GM18498 (cell line): ENCODE results near the gene ZNF438.

Experiments
- ATAC-seq: cut with Tn5 transposase; IDR thresholded peaks from one replicate; pipeline ENCODE4 v1.9.1; 2021; ENCODE audit warnings: mild to moderate bottlenecking, moderate library complexity; ENCODE audit not compliant: unreplicated experiment

Gene ZNF438

DNA sequence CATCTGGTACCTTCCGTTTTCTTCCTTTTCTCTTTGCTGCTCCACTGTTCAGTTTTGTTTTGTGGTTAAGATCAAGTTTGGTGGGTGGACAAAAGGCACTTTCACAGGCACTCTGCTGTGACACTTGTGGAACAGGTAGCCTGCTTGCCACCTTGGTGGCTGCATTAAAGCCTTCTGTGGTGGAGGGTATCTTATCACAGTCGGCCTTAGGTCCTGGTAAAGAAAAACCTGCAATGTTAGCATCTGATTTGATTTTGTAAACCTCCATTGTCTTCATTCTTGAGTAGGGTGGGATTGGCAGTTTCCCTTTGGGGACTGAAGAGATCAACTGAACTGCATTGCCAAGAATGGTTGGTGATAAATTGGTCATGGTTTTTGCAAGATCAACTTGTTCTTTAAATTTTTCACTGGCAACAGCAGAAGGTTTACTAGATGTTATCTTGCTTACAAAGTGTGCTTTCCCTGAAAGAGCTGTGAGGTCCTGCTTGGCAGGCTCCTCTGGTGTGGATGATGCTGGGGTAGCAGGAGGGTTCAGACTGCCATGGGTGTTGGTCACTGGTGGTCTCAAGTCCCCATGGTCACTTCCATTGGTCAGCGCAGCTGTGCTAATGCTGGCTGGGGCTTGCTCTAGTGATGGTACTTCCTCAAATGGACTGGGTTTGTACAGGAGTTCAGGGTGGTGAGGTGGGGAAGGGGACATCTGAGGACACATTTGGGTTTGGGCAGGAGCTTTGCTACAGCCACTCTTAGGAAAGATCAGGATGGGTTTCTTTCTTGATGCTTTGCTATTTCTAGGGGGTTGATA lies 182.2 kb downstream of the ZNF438 start:
- no peak for ATAC-seq

DNA sequence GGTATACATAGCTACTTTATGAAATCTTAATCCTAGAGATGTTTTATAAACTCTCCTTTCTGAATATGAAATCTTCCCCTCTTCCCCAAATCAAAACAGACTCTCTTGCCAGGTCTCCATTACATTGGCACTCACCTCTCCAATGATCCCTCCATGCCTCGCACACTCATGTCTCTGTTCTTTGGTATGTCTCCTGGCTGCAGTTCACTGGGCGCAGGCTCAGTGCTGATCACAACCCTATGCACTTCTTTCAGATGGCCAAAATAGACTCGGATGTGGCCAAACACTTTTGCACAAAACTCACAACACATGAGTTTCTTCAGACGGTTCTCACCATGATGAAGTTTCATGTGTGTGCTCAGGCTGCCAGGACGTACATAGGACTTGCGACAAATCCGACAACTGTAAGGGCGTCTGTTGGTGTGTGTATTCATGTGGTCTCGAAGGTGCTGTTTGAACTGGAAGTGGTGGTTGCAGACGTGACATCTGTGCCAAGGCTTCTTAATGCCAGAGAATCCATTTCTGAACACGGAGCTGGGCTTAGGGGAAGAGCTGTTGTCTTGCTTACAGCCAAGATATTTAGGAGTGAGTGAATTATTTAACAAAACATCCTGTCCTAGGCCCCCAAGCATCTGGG lies 183.2 kb downstream of the ZNF438 start:
- ATAC-seq = no peak

DNA sequence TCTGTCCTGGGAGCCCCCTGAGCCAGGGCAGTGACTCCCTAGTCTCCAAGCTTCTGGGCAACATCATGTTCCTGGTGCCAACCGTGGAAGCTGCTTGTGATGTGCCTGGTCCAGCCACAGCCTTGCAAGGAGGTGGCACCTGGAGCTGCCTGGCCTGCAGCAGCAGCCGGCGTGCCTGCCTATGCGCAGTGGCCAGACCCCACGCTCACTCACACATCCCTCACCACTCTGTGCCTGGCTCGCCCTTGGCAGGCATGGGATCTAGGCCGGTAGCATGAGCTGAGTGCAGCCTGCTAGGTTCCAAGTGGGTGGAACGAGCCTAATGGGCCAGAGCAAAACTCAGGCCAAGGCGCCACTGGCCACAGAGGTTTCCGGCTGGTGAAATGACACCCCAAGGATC lies 184.0 kb downstream of the ZNF438 start:
- ATAC-seq = no peak

DNA sequence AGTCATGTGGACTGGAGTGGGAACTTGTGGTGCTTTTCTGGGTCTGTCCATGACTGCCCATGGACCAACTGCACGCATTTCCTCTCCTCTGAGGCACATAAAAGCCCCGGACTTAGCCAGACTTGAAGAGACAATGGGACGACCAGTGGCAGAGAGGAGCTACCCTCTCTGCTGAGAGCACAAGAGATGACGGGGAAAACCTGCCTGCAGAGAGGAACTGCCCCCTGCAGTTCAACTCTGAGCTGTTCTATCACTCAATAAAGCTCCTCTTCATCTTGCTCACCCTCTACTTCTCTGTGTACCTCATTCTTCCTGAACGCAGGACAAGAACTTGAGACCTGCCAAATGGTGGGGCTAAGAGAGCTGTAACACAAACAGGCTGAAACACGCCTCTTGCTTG lies 184.5 kb downstream of the ZNF438 start:
- ATAC-seq = no peak

DNA sequence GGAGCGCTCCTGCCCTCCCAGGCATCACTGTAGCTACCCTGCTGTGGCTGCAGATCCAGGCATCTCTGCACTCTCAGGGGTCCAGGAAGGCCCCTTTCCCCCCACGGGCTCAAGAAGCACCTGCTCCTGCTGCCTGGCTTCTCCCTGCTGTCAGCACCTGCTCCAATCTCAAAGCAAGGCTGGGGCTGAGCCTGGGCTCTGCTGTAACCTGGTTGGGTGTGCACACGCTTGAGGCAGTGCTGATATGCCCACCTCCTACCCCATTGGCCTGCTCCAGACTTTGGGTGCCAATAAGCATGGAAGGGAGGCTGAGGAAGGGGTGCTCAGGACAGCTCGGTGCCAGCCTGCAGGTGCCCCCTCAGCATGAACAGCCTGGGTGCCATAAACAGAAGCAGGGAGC lies 185.0 kb downstream of the ZNF438 start:
- no peak for ATAC-seq

DNA sequence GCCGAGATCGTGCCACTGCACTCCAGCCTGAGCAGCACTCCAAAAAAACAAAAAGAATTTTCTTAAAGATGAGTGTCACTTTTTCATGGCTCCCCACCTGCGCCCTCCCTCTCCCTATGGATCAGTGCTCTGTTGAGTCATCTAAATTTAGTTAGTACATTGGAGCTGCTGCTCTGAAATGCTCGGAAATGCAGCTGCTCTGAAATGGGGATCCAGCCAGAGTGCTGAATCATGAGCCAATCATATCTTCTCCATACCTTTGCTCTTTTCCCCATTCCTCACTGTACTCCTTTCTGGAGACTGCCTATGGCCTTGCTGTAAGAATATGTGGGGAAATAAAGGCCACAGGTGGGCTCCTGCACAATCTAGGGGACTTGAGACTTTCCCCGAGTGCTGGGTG lies 188.8 kb downstream of the ZNF438 start:
- no peak for ATAC-seq

DNA sequence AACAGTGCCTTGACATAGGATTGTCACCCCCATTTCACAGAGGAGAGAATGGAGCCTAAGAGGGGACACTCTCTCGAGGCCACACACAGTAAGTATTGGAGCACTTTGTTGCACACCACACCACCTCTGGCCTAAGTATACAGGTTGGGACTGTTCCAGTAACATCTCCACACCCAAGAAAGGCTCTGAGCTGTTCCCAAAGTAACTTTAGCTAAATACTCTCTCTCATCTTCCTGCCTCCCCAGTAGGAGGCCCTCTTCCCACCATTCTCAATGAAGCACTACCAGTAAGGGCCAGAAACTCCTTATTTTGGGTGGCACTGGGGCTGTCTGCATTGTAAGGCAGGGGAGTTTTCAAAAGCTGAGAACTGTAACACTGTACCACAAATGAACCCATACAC lies 189.5 kb downstream of the ZNF438 start:
- ATAC-seq = no peak

DNA sequence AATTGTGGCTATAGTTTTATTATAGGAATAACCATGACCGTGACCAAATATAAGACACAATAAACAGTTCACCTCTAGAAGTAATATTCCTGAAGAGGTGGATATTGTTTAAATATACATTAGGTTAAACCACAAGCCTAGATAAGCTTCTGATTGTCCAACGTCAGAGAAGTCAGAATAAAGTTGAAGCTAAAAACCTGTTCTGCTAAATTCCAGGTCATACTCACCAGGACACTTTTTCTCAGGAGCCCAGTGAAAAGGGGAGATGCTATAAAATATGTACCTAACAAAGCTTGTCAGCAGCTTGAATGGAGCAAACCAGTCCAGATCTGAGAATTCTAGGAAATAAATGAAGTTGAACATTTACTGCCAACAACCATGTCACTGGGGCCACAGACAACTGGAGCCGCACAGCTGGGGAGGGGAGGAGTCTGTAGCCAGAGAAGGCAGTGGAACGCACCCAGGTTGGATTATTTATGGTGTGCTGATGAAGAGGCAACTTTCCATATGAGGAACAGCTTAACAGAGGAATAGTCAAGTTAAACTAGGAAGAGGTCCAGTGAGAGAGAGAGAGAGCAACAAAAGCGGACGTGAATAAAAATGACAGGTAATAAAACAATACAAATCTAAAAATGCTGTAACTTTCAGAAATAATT lies 191.1 kb downstream of the ZNF438 start:
- no peak for ATAC-seq

DNA sequence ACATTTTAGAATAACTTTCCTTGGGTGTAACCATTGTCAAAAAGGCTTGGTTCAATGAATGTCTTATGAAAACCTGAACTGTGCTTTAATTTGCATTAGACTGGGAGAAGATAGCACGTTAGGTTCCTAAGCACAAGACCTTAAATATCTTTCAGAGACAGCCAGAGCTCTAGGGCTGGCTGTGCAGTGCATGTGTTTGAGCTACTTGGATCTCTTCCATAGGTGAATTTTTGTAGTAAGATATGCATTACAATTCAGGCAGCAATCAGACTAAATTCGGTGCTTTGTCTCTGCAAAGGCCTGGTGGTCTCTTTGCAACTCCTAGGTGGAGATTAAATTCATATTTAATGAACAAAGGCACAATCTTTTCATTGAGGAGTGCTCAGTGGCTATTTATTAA lies 192.0 kb downstream of the ZNF438 start:
- no peak for ATAC-seq

DNA sequence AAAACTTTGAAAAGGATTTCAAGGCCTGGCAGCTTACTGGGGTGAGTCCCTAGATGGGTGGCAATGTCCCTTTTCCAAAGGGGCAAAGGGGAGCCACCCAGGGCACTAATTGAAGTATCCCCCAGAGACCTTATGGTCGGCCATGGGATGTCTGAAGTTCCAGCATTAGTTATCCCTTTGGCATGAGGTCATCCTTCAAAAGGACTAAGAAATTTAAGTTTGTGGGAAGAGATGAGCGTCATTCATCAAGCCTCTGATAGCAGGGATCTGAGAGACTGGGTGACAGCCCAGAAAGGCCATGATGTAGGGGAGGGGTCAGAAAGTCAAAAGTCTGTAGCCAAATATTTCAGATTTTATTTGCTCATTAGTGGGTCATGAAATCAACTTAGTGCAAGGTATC lies 195.3 kb downstream of the ZNF438 start:
- no peak for ATAC-seq

DNA sequence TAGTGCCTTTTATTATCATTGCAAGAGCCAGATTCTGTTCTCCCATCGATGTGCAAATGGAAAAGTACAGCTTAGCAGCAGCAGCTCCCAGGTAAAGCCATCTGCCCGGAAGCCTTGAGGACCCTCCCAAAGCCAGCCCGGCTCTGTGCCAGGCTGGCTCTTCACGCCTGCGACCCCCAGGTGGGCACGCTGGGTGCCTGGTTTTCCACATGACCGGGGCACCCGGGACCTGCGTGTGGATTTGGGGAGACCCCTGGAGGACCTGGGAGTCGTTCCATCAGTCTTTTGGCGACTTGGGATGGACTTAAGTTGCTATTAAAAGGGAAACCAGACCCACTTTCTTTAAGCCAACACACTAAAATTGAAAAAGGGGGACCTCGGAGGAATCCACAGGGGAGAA lies 196.5 kb downstream of the ZNF438 start:
- ATAC-seq = no peak

DNA sequence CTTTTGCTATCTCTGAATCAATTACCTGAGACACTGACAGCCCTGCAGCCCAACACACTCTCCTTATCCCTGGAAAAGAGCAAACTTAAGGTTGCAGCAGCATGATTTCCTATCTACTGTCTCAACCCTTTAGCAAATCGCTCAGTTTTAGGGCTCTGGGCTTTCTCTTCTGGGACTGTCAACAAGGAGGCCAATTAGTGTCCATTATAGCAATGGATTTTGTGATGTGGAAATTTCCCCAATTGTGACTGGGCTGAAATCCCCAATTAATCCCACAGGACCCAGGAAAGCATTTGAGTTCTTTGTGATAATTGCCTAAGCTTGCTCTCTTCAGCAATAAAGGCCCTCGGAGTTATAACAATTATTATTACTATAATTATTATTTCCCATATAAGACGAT lies 197.0 kb downstream of the ZNF438 start:
- no peak for ATAC-seq

DNA sequence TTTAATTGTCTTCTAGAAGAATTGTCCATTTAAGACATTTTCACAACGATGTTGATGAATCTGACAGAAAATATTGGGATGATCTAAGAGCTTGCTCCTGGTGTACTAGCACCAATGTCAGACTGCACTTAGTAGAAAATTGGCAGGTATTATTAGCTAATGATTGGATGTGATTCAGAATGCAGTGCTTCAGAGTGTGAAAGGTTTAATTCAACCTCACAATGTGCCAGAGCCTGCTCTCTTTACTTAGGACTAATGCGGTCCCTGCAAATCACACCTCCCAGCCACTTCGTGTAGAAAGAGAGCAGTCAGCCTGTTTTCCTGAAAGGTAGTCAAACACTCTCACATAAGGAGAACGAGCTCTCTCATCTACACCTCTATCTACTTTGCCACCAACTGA lies 197.5 kb downstream of the ZNF438 start:
- no peak for ATAC-seq

DNA sequence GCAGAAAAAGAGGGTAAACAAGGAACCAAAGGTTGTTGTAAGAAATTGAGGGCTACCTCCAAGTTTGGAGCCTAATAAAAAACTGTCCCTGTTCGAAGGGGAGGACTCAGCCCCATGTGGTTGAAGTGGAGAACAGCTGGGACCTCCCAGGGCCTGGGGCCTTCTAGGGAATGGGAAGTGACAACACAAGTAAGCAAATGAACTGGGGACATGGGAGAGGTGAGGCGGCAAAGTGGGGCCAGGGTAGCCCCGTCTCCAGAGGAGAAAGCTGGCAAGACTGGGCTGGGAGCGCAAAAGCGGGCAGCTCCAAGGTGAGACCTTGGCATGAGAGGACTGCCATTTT lies 198.1 kb downstream of the ZNF438 start:
- no peak for ATAC-seq

DNA sequence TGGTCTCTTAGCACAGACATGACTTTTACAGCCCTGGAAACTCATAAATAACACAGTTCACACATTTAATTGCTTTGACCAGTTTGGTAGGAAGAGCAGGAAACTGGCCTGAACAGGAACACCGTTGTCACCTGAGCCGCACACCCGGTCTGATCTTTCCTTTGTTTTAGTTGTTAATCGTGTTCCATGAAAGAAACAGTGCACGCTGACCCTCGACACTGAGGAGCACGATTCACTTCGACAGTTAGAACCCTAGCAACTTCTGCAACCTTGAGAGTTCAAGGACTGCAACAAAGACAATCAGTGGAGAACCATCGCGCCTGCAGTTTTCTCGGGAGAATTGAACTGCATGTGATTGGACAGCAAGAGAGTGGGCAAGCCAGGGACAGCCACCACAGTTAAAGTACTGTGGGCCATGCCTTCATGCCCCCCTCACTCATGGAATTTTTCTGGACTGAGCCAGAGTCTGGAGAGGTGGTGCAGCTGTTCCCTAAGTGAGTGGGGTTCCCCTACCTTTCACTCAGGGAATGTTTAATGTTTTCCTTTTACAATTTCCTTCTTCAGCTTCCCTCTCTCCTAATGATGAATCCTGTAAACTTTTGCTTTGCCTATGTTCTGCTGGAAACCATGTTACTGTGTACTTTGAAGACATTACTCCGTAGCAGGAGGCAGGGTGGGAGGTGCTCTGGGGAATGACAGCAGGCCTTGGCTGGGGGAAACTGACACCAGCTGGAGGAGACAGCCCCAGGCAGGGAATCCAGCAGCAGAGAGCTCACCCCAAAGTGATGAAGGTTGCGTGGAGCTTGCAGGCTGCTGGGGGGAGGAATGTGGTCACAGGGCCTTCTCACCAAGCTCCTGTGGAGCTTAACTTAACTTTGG lies 198.7 kb downstream of the ZNF438 start:
- ATAC-seq = no peak

DNA sequence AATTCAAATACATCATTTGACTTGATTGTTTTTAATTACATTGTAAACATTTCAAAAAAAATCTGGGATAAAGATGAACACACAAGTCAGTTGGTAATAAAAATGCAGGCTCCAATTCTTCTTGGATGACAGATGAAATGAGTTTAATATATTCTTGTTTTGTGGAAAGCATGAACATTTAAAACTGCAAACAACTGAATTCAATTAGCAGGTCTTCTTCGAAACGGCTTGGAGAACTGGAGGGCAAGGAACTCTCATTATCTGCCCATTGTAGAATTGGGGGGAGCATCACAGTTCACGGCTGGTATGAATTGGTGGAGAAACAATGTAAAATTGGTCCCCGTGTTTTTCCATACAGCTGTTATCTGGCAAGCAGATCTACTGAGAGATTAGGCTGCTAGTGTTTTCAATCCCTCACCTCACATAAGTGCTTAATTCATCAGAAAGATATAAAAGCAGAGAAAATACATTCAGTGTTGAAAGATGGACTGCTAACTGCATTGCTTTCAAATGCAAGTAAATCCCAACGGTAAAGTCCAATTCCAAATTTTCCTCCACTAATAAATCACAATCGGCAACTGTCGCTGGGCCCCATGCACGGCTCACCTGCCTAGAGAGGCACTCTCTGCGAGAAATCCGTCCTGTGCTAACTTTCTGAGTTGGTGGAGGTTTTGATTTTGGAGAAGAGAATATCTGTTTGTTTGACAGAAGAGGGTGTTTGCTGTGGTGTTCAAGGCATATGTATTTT lies 199.5 kb downstream of the ZNF438 start:
- ATAC-seq = no peak

DNA sequence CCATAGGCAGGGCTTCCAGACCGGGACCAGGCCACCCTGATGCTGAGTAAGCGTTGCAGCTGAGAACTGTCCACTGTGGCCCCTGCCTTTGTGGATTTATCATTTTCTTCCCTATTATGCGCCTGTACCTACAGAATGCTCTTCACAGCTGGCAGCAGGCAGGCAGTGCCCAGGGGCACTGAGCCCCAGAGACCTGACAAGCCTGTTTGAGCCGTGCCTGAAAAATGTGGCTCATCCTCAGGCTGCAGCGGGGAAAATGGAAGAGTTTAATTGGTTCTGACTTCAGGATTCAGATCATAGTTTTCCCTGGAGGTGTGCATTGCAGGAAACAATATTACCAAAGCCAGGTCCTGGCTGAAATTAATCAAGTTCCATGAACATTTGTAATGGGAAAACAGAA lies 200.2 kb downstream of the ZNF438 start:
- no peak for ATAC-seq

DNA sequence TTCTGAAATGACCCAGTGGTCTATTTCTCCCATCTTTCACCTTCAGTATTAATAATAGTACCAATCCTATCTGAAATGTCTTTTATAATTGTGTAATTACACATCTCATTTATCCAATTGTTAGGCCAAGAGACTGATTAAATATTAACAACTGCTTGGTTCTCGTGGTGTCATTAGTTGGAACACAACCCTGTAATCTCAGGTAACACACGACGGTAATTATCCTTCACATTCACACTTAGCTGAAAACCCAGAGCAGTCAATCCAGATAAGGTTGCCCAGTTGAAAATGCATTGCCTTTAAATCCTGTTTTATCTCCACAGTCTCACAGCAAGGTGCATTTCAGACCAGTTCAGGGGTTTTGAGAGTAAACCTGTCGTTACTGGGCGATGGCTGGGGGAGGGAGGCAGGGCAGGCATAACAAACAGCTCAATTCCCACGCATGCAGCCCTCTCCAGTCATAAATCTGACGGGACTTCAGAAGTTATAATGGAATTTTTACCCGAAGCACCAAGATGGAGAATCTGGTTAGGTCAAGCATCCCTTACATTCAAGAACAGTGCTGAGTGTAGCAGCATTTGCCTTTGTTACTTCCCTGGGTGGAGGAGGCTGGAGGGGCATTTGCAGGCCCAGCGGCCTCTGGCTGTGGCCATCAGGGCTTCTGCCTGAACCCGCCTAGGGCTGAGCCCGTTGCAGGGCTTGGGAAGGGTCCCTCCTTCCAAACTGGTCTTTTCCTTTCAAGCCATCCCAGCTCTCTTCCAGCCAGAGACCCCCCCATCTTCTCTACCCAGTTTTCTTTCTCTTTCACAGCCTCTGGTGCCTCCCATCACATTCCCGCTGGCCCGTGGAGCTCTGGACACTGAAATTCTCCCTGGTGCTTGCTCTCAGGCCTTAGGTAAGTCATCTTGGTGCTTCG lies 201.1 kb downstream of the ZNF438 start:
- ATAC-seq = no peak

DNA sequence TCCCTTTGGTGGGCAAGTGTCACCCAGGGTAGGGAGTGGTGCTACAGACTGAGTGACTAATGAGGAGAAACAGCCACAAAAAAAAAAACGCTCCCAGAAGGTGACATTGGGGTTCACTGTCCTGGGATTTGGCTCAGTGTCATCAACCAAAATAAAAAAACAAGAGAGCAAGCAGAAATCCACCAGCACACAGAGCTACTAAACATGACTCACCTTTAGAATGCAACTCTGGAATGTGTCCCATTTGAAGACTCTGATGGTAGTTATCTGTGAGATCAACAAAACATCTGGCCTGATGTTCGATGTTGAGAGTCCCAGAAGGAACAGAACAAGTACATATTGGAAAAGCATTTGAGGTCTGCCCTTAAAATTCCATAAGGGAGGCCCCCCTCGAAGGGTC lies 201.8 kb downstream of the ZNF438 start:
- no peak for ATAC-seq

DNA sequence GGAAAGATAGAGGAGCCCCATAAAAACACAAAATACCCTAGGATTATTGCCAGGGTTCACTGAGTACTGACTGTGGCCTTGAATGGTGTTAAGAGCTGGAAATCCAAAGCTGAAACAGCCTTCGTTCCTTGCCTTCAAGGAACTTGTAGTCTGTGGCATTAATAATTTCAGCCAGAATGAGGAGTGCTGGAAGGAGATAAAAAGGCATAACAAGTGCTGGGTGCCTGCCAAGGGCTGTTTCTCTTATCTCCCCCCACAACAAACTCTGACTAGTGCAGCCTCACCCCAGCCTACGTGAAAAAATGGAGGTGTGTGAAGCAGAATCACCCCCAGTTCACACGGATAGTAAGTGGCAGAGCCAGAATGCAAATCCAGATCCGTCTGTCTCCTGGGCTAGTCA lies 203.0 kb downstream of the ZNF438 start:
- ATAC-seq = no peak
